ENCODE data around the gene LILRA2. TPM values are rescaled to one million over a fixed set of nuclear protein-coding genes. Genes with fewer than 3 reads are reported as not detected.
A peak's percentile ranks its signal among the peaks of the same experiment; 100 is the strongest.

Gene LILRA2
- total RNA-seq, 2 experiments from 2014 or later, result not detected

DNA sequence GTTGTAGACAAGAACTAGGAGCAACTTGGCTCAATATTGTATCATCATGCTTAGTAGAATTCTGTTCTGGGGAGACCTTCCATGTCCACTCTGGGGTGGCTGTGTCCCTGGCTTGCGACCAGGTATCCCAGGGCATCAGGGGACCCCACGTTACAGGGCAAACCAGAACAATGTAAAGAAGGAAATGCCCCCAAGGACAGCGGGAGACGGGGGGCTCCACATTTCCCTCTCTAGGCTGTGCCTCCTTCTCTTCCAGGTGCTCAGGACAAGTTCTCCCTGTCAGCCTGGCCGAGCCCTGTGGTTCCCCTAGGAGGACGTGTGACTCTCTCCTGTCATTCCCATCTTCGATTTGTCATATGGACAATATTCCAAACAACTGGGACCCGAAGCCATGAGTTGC, 40.1 kb upstream of the LILRA2 start:
- no peak for DNase-seq
- POLR2A ChIA-PET, result no interaction called here
- peaks cover 19% of the 10 kb centered on the region for H3K4me1 Mint-ChIP-seq (ENCODE audit: low read depth)
- CTCF ChIA-PET, result no interaction called here
- H3K36me3 Mint-ChIP-seq (ENCODE audit: low read depth), result no peaks in the 10 kb centered on the region
- TF ChIP-seq, protein P1, sequence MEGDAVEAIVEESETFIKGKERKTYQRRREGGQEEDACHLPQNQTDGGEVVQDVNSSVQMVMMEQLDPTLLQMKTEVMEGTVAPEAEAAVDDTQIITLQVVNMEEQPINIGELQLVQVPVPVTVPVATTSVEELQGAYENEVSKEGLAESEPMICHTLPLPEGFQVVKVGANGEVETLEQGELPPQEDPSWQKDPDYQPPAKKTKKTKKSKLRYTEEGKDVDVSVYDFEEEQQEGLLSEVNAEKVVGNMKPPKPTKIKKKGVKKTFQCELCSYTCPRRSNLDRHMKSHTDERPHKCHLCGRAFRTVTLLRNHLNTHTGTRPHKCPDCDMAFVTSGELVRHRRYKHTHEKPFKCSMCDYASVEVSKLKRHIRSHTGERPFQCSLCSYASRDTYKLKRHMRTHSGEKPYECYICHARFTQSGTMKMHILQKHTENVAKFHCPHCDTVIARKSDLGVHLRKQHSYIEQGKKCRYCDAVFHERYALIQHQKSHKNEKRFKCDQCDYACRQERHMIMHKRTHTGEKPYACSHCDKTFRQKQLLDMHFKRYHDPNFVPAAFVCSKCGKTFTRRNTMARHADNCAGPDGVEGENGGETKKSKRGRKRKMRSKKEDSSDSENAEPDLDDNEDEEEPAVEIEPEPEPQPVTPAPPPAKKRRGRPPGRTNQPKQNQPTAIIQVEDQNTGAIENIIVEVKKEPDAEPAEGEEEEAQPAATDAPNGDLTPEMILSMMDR (IDR thresholded peaks at IDR 0.05), result no peak
- H3K9me3 Mint-ChIP-seq, result no peaks in the 10 kb centered on the region
- no peak for ATAC-seq
- intact Hi-C loops (cut with micrococcal nuclease), result no loop called here
- H3K27ac Mint-ChIP-seq, result no peak overlapping the region
- H3K4me3 Mint-ChIP-seq, result no peak overlapping the region
- peaks cover 33% of the 10 kb centered on the region for H3K27me3 Mint-ChIP-seq

DNA sequence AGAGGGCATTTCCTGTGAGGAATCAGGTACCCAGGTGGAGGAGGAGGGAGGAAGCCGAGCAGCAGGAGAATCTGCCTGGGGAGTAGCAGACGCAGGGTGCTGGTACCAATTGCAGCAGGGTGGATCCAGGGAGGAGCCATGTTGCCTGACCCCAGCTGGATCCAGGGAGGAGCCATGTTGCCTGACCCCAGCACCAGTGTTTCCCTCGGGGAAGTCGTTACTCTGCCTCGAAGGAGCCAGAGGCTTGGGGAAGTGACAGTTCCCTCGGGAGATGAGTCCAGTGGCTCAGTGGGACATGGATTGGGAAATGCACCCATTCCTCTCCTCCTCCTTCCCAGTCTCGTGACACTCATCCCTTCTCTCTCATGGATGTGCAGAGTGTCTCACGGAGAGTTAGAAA, 39.4 kb upstream of the LILRA2 start:
- intact Hi-C loops (cut with micrococcal nuclease), result no loop called here
- H3K4me3 Mint-ChIP-seq, result no peak overlapping the region

DNA sequence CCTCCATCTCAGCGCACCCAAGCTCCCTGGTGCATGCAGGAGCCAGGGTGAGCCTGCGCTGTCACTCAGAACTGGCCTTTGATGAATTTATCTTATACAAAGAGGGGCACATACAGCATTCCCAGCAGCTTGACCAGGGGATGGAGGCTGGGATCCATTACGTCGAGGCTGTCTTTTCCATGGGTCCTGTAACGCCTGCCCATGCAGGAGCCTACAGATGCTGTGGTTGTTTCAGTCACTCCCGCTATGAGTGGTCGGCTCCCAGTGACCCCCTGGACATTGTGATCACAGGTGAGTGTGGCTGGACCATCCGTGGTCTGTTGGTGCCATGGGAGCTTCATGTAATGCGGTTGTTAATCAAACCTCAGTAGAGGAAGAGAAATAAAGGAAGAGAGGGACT, 38.0 kb upstream of the LILRA2 start:
- TF ChIP-seq, protein P1 (IDR thresholded peaks at IDR 0.05), result no peak
- no peak for DNase-seq
- Mint-ChIP-seq H3K36me3 (ENCODE audit: low read depth) (no peaks in the 10 kb centered on the region), H3K9me3 (no peaks in the 10 kb centered on the region), H3K4me3 (no peak overlapping the region), H3K27me3 (peaks cover 25% of the 10 kb centered on the region), H3K4me1 (ENCODE audit: low read depth) (peaks cover 14% of the 10 kb centered on the region), H3K27ac (no peak overlapping the region)
- no peak for ATAC-seq
- POLR2A ChIA-PET, result no interaction called here
- intact Hi-C loops (cut with micrococcal nuclease), result no loop called here
- CTCF ChIA-PET, result no interaction called here

More for the DNA sequence above, 39.4 kb upstream of the LILRA2 start:
- Mint-ChIP-seq H3K9me3 (no peaks in the 10 kb centered on the region), H3K36me3 (ENCODE audit: low read depth) (no peaks in the 10 kb centered on the region), H3K27ac (no peak overlapping the region), H3K4me1 (ENCODE audit: low read depth) (peaks cover 15% of the 10 kb centered on the region), H3K27me3 (peaks cover 28% of the 10 kb centered on the region)
- TF ChIP-seq, protein P1 (IDR thresholded peaks at IDR 0.05), result no peak
- ChIA-PET CTCF (no interaction called here), POLR2A (no interaction called here)
- no peak for ATAC-seq
- no peak for DNase-seq

DNA sequence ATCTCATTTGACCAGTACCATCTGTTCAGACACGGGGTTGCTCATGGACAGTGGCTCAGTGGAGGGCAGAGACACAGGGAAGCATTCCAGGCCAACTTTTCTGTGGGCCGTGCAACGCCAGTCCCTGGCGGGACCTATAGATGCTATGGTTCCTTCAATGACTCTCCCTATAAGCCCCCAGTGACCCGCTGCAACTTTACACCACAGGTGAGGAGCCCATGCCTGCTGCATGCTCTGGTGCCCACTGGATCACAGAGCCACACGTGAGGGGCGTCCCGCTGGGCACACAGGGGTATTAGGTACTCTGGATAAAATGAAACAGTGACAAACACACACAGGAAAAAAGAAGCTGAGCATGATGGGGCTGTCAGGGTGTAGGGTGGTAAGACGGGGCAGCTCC, 36.6 kb upstream of the LILRA2 start:
- peaks cover 25% of the 10 kb centered on the region for H3K27me3 Mint-ChIP-seq
- no peak for DNase-seq
- no peaks in the 10 kb centered on the region for H3K9me3 Mint-ChIP-seq
- ChIA-PET CTCF (no interaction called here), POLR2A (no interaction called here)
- ATAC-seq, result no peak
- intact Hi-C loops (cut with micrococcal nuclease), result no loop called here
- H3K27ac Mint-ChIP-seq, result no peak overlapping the region
- H3K4me3 Mint-ChIP-seq, result no peak overlapping the region
- no peaks in the 10 kb centered on the region for H3K36me3 Mint-ChIP-seq (ENCODE audit: low read depth)
- TF ChIP-seq, protein P1 (IDR thresholded peaks at IDR 0.05), result no peak
- H3K4me1 Mint-ChIP-seq (ENCODE audit: low read depth), result peaks cover 18% of the 10 kb centered on the region

DNA sequence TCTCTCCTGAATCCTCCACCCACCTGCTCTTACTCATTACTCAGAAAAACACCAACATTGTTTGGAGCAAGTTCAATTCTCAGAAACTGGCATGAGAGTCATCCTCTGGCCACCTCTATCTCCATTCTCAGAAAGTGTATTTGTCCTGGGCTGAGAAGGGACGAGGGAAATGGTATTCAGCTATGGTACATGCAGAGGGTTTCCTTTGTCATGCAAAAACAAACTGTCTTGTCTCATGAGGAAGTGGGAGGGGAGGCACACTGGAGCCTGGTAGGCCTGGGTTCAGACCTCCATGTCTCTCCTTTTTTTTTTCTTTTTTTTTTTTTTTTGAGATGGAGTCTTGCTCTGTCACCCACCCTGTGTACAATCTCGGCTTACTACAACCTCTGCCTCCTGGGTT, 31.9 kb upstream of the LILRA2 start:
- Mint-ChIP-seq H3K9me3 (no peaks in the 10 kb centered on the region), H3K4me1 (ENCODE audit: low read depth) (peaks cover 9% of the 10 kb centered on the region), H3K27me3 (peaks cover 4% of the 10 kb centered on the region), H3K4me3 (no peak overlapping the region), H3K27ac (peak overlapping the region; percentile 16), H3K36me3 (ENCODE audit: low read depth) (no peaks in the 10 kb centered on the region)
- ChIA-PET CTCF (no interaction called here), POLR2A (no interaction called here)
- DNase-seq, result peak; percentile 12
- peak; percentile 80 for ATAC-seq
- intact Hi-C loops (cut with micrococcal nuclease), result no loop called here
- TF ChIP-seq, protein P1 (IDR thresholded peaks at IDR 0.05), result no peak

Data from activated CD8-positive, alpha-beta T cell treated with anti-CD3 and anti-CD28 coated beads for 36 hours (primary cell).